GM18870 (cell line): ENCODE measurements around the gene CRYBB2.
"Not testable (repeated sequence)": the region's sequence is repeated elsewhere in the genome, so short reads cannot be mapped to it uniquely, and the experiment has no call there.

Experiments
- ATAC-seq: cut with Tn5 transposase; IDR thresholded peaks from one replicate; pipeline ENCODE4 v1.9.1; 2021; ENCODE audit warnings: moderate library complexity; ENCODE audit not compliant: unreplicated experiment

The CRYBB2 gene

GRCh38 chr22:25232301-25232700, 12.9 kb downstream of the CRYBB2 start:
- no peak for ATAC-seq

GRCh38 chr22:25233706-25234105, 14.3 kb downstream of the CRYBB2 start:
- not testable (repeated sequence) for ATAC-seq

- ATAC-seq: no peak
Observed at GRCh38 chr22:25235547-25236290, 16.3 kb downstream of the CRYBB2 start.

- ATAC-seq: no peak
Observed at GRCh38 chr22:25236417-25236816, 17.0 kb downstream of the CRYBB2 start.

- no peak for ATAC-seq
Observed at GRCh38 chr22:25237503-25237902, 18.1 kb downstream of the CRYBB2 start.

- not testable (repeated sequence) for ATAC-seq
Observed at GRCh38 chr22:25238058-25238457, 18.6 kb downstream of the CRYBB2 start.

- ATAC-seq: not testable (repeated sequence)
Observed at GRCh38 chr22:25255169-25255568, 35.7 kb downstream of the CRYBB2 start.

GRCh38 chr22:25267567-25267966, 48.1 kb downstream of the CRYBB2 start:
- not testable (repeated sequence) for ATAC-seq

- ATAC-seq: not testable (repeated sequence)
Observed at GRCh38 chr22:25268902-25269301, 49.5 kb downstream of the CRYBB2 start.

GRCh38 chr22:25270061-25270460, 50.6 kb downstream of the CRYBB2 start:
- not testable (repeated sequence) for ATAC-seq

GRCh38 chr22:25273231-25273630, 53.8 kb downstream of the CRYBB2 start:
- not testable (repeated sequence) for ATAC-seq

- ATAC-seq: not testable (repeated sequence)
Observed at GRCh38 chr22:25273928-25274327, 54.5 kb downstream of the CRYBB2 start.

GRCh38 chr22:25280118-25280517, 60.7 kb downstream of the CRYBB2 start:
- not testable (repeated sequence) for ATAC-seq
